Measurements from ENCODE around the gene MAPK6.
"Not testable (repeated sequence)": the region's sequence is repeated elsewhere in the genome, so short reads cannot be mapped to it uniquely, and the experiment has no call there.

MAPK6 gene

GRCh38 chr15:52078197-52078875 lies 59.3 kb downstream of the MAPK6 start:
- peak; percentile 40 for DNase-seq (ENCODE audit: low spot score)
- POLR2A ChIA-PET (ENCODE audit: low non-redundant PET) = interaction anchor here (0.9 kb wide), 1 partner anchor 9 kb away, joined by 5 read pairs; no protein-coding TSS in a partner anchor
- H3K27ac ChIP-seq = peak overlapping the region; percentile 99
- TF ChIP-seq CTCF (conservative IDR thresholded peaks at IDR 0.05; ENCODE audit: low read depth) = no peak
- CTCF ChIA-PET = interaction anchor here (0.5 to 1.2 kb wide), 7 partner anchors 11 to 254 kb away, joined by 3 to 7 read pairs (median 4); no protein-coding TSS in a partner anchor

- TF ChIP-seq CTCF (conservative IDR thresholded peaks at IDR 0.05; ENCODE audit: low read depth) = peak; percentile 63
- peak; percentile 47 for DNase-seq (ENCODE audit: low spot score)
- ChIA-PET CTCF (interaction anchor here (0.5 to 1.2 kb wide), 10 partner anchors 11 to 253 kb away, joined by 3 to 7 read pairs (median 3); no protein-coding TSS in a partner anchor), POLR2A (ENCODE audit: low non-redundant PET) (interaction anchor here (0.6 kb wide), 1 partner anchor 40 kb away, joined by 4 read pairs; no protein-coding TSS in a partner anchor)
- H3K27ac ChIP-seq = peak overlapping the region; percentile 99
These were observed 60.1 kb downstream of the MAPK6 start for GRCh38 chr15:52078876-52079700.

- ChIA-PET POLR2A (ENCODE audit: low non-redundant PET) (no interaction called here), CTCF (interaction anchor here (0.7 kb wide), 2 partner anchors 10 to 74 kb away, joined by 3 read pairs; no protein-coding TSS in a partner anchor)
- H3K27ac ChIP-seq = peak overlapping the region; percentile 65
- no peak for TF ChIP-seq CTCF (conservative IDR thresholded peaks at IDR 0.05; ENCODE audit: low read depth)
- peak; percentile 87 for DNase-seq (ENCODE audit: low spot score)
These were observed 61.0 kb downstream of the MAPK6 start for GRCh38 chr15:52080031-52080430.

- ChIA-PET POLR2A (ENCODE audit: low non-redundant PET) (no interaction called here), CTCF (no interaction called here)
- no peak for TF ChIP-seq CTCF (conservative IDR thresholded peaks at IDR 0.05; ENCODE audit: low read depth)
- peak overlapping the region; percentile 65 for H3K27ac ChIP-seq
- no peak for DNase-seq (ENCODE audit: low spot score)
These were observed 61.8 kb downstream of the MAPK6 start for GRCh38 chr15:52080706-52081392.

GRCh38 chr15:52082197-52083036 lies 63.4 kb downstream of the MAPK6 start:
- ChIA-PET POLR2A (ENCODE audit: low non-redundant PET) (interaction anchor here (0.6 kb wide), 1 partner anchor 145 kb away, joined by 3 read pairs; no protein-coding TSS in a partner anchor), CTCF (interaction anchor here (0.6 to 0.7 kb wide), 2 partner anchors 77 to 220 kb away, joined by 3 read pairs; no protein-coding TSS in a partner anchor)
- peak overlapping the region; percentile 62 for H3K27ac ChIP-seq
- DNase-seq (ENCODE audit: low spot score) = no peak
- TF ChIP-seq CTCF (conservative IDR thresholded peaks at IDR 0.05; ENCODE audit: low read depth) = no peak

- peak overlapping the region; percentile 62 for H3K27ac ChIP-seq
- CTCF ChIA-PET = interaction anchor here (0.6 to 1.0 kb wide), 3 partner anchors 34 to 360 kb away, joined by 3 to 5 read pairs (median 4); no protein-coding TSS in a partner anchor
- POLR2A ChIA-PET (ENCODE audit: low non-redundant PET) = not testable (repeated sequence)
These were observed 64.0 kb downstream of the MAPK6 start for GRCh38 chr15:52083037-52083359.

More at GRCh38 chr15:52083037-52083359, 64.0 kb downstream of the MAPK6 start:
- not testable (repeated sequence) for DNase-seq (ENCODE audit: low spot score)

Measured in RWPE1 (cell line).